GM19324 (cell line): ENCODE data around the gene NIFK.

Experiments
- ATAC-seq: cut with Tn5 transposase; IDR thresholded peaks from one replicate; pipeline ENCODE4 v1.9.1; 2021; ENCODE audit warnings: mild to moderate bottlenecking, moderate library complexity; ENCODE audit not compliant: unreplicated experiment, low FRiP score

Gene NIFK

GRCh38 chr2:121736462-121737336, at the start of gene NIFK:
Gene NIFK (minus strand): TSS chr2:121736875. CDS start chr2:121736850, 25 bp downstream.
- ATAC-seq: peak; percentile 92

GRCh38 chr2:121783180-121783579, 46.5 kb upstream of the NIFK start:
- no peak for ATAC-seq

- ATAC-seq: no peak
These were observed 42.2 kb upstream of the NIFK start for GRCh38 chr2:121778741-121779487.

- no peak for ATAC-seq
These were observed 41.0 kb upstream of the NIFK start for GRCh38 chr2:121777699-121778058.

GRCh38 chr2:121776885-121777698, 40.4 kb upstream of the NIFK start:
- ATAC-seq: no peak

- ATAC-seq: no peak
These were observed 39.7 kb upstream of the NIFK start for GRCh38 chr2:121776361-121776760.

GRCh38 chr2:121774235-121774634, 37.6 kb upstream of the NIFK start:
- no peak for ATAC-seq

- no peak for ATAC-seq
These were observed 35.5 kb upstream of the NIFK start for GRCh38 chr2:121771976-121772742.

GRCh38 chr2:121768143-121768755, 31.6 kb upstream of the NIFK start:
- ATAC-seq: no peak

- ATAC-seq: no peak
These were observed 29.9 kb upstream of the NIFK start for GRCh38 chr2:121766624-121767023.

- ATAC-seq: no peak
These were observed 28.1 kb upstream of the NIFK start for GRCh38 chr2:121764681-121765228.

- ATAC-seq: peak; percentile 100
These were observed 18.8 kb upstream of the NIFK start, which contains the start of gene TSN for GRCh38 chr2:121755237-121756111. Gene TSN (plus strand): TSS chr2:121755651. CDS start chr2:121755780, 129 bp downstream.

GRCh38 chr2:121754851-121755236, 18.2 kb upstream of the NIFK start:
- ATAC-seq: no peak

- ATAC-seq: no peak
These were observed 11.5 kb upstream of the NIFK start for GRCh38 chr2:121748202-121748601.

- ATAC-seq: no peak
These were observed 9.4 kb upstream of the NIFK start for GRCh38 chr2:121746071-121746578.

- no peak for ATAC-seq
These were observed 4.8 kb upstream of the NIFK start for GRCh38 chr2:121741450-121741849.

GRCh38 chr2:121740973-121741372, 4.3 kb upstream of the NIFK start:
- ATAC-seq: no peak

GRCh38 chr2:121736140-121736461, 574 bp downstream of the NIFK start:
- ATAC-seq: no peak
